Measurements from ENCODE around the gene AGL. TPM values are rescaled to one million over a fixed set of nuclear protein-coding genes. Genes with fewer than 3 reads are reported as not detected.
A peak's percentile ranks its signal among the peaks of the same experiment; 100 is the strongest.

The AGL gene
- 19.6 and 21.8 TPM in 2 replicates for total RNA-seq

GRCh38 chr1:99849744-99850458 lies at the start of gene AGL:
TSS of gene AGL (plus strand) at chr1:99850361. CDS start at chr1:99851043, 682 bp downstream.
- Mint-ChIP-seq H3K4me1 (peaks cover 26% of the 10 kb centered on the region), H3K36me3 (ENCODE audit: low read depth) (peaks cover 28% of the 10 kb centered on the region), H3K4me3 (peak within 1 kb of the TSS; percentile 97), H3K27ac (peak within 1 kb of the TSS; percentile 89), H3K9me3 (no peaks in the 10 kb centered on the region), H3K27me3 (no peaks in the 10 kb centered on the region)
- DNase-seq (peak; percentile 82), ATAC-seq (ENCODE audit: low read depth) (peak; percentile 95)
- ChIA-PET POLR2A (interaction anchor here (0.6 to 2.0 kb wide), 8 partner anchors 12 to 1046 kb away, joined by 3 to 17 read pairs (median 4); partner anchors contain the start of genes SASS6, SLC30A7, SLC35A3 and TRMT13), CTCF (no interaction called here)
- intact Hi-C loops (cut with micrococcal nuclease) = loop anchor here (1.0 to 5.0 kb wide), 6 partner anchors 120 to 1047 kb away; partner anchors contain the start of genes CDC14A, RTCA, SASS6 and SLC30A7
- TF ChIP-seq CTCF (IDR thresholded peaks at IDR 0.05) = no peak

- ATAC-seq (ENCODE audit: low read depth) (no peak), DNase-seq (no peak)
- POLR2A ChIA-PET = no interaction called here
- H3K4me1 Mint-ChIP-seq = peaks cover 4% of the 10 kb centered on the region
- no peak overlapping the region for H3K4me3 Mint-ChIP-seq
- H3K27ac Mint-ChIP-seq = no peak overlapping the region
- no peaks in the 10 kb centered on the region for H3K36me3 Mint-ChIP-seq (ENCODE audit: low read depth)
- CTCF ChIA-PET = no interaction called here
- peaks cover 6% of the 10 kb centered on the region for H3K27me3 Mint-ChIP-seq
- intact Hi-C loops (cut with micrococcal nuclease) = no loop called here
- no peak for TF ChIP-seq CTCF (IDR thresholded peaks at IDR 0.05)
- H3K9me3 Mint-ChIP-seq = no peaks in the 10 kb centered on the region
These were observed 48.6 kb upstream of the AGL start for GRCh38 chr1:99801584-99801983.

GRCh38 chr1:99806882-99807281 lies 43.3 kb upstream of the AGL start:
- ChIA-PET CTCF (interaction anchor here (0.9 to 3.3 kb wide), 5 partner anchors 15 to 1062 kb away, joined by 3 to 19 read pairs (median 7); no protein-coding TSS in a partner anchor), POLR2A (interaction anchor here (1.2 kb wide), 1 partner anchor 1088 kb away, joined by 3 read pairs; the partner anchor contains the start of gene EXTL2)
- H3K9me3 Mint-ChIP-seq = no peaks in the 10 kb centered on the region
- no peak for DNase-seq
- H3K36me3 Mint-ChIP-seq (ENCODE audit: low read depth) = no peaks in the 10 kb centered on the region
- TF ChIP-seq CTCF (IDR thresholded peaks at IDR 0.05) = no peak
- peaks cover 10% of the 10 kb centered on the region for H3K27me3 Mint-ChIP-seq
- ATAC-seq (ENCODE audit: low read depth) = no peak
- intact Hi-C loops (cut with micrococcal nuclease) = loop anchor here (5.0 kb wide), 1 partner anchor 1480 kb away; no protein-coding TSS in a partner anchor
- H3K27ac Mint-ChIP-seq = no peak overlapping the region
- H3K4me1 Mint-ChIP-seq = peaks cover 4% of the 10 kb centered on the region
- H3K4me3 Mint-ChIP-seq = no peak overlapping the region

GRCh38 chr1:99808391-99809115 lies 41.6 kb upstream of the AGL start:
- ChIA-PET POLR2A (no interaction called here), CTCF (interaction anchor here (2.1 to 3.3 kb wide), 4 partner anchors 647 to 1060 kb away, joined by 7 to 19 read pairs (median 12); no protein-coding TSS in a partner anchor)
- ATAC-seq (ENCODE audit: low read depth) (peak; percentile 71), DNase-seq (no peak)
- Mint-ChIP-seq H3K9me3 (no peaks in the 10 kb centered on the region), H3K36me3 (ENCODE audit: low read depth) (no peaks in the 10 kb centered on the region), H3K27ac (no peak overlapping the region), H3K27me3 (peaks cover 10% of the 10 kb centered on the region), H3K4me1 (peaks cover 4% of the 10 kb centered on the region), H3K4me3 (no peak overlapping the region)
- intact Hi-C loops (cut with micrococcal nuclease) = loop anchor here (1.0 to 5.0 kb wide), 8 partner anchors 226 to 1479 kb away; partner anchors contain the start of genes RTCA, SASS6 and TRMT13
- TF ChIP-seq CTCF (IDR thresholded peaks at IDR 0.05) = peak; percentile 52

- DNase-seq = no peak
- no peak for ATAC-seq (ENCODE audit: low read depth)
- Mint-ChIP-seq H3K36me3 (ENCODE audit: low read depth) (no peaks in the 10 kb centered on the region), H3K4me1 (peaks cover 4% of the 10 kb centered on the region), H3K4me3 (no peak overlapping the region), H3K27me3 (peaks cover 11% of the 10 kb centered on the region), H3K9me3 (no peaks in the 10 kb centered on the region), H3K27ac (no peak overlapping the region)
- no peak for TF ChIP-seq CTCF (IDR thresholded peaks at IDR 0.05)
- POLR2A ChIA-PET = no interaction called here
- CTCF ChIA-PET = interaction anchor here (1.0 to 1.1 kb wide), 2 partner anchors 631 to 651 kb away, joined by 3 to 4 read pairs; no protein-coding TSS in a partner anchor
- intact Hi-C loops (cut with micrococcal nuclease) = no loop called here
These were observed 39.1 kb upstream of the AGL start for GRCh38 chr1:99811075-99811474.

Measured in activated B cell treated with CpG ODN at 0.5 μM for 24 hours (primary cell).